H9 (cell line): ENCODE measurements around the gene VMAC. TPM values are rescaled to one million over a fixed set of nuclear protein-coding genes. Genes with fewer than 3 reads are reported as not detected.

Source experiments
- DNase-seq: peaks from one replicate; pipeline ENCODE4 v3.0.0-alpha.2; 2017
- H2AFZ ChIP-seq: one replicate; pipeline ENCODE4 v1.6.1; 2013; ENCODE audit warnings: mild to moderate bottlenecking, low read length, control low read depth, moderate library complexity
- H2AK5ac ChIP-seq: 2 replicates; pipeline ENCODE4 v1.6.1; 2013; ENCODE audit warnings: low read length, control low read depth, mixed read lengths; ENCODE audit not compliant: insufficient read length
- H2BK120ac ChIP-seq: one replicate; pipeline ENCODE4 v1.6.1; 2013; ENCODE audit warnings: low read depth, mild to moderate bottlenecking, low read length, control low read depth, inconsistent platforms; ENCODE audit not compliant: poor library complexity, severe bottlenecking
- H2BK12ac ChIP-seq: 2 replicates; pipeline ENCODE4 v1.6.1; 2013; ENCODE audit warnings: low read length, control low read depth, mixed read lengths, low read depth; ENCODE audit not compliant: insufficient read length
- H2BK15ac ChIP-seq: 2 replicates; pipeline ENCODE4 v1.6.1; 2013; ENCODE audit warnings: low read depth, low read length, control low read depth
- H2BK20ac ChIP-seq: one replicate; pipeline ENCODE4 v1.6.1; 2013; ENCODE audit warnings: low read depth, mild to moderate bottlenecking, low read length, control low read depth, inconsistent platforms; ENCODE audit not compliant: poor library complexity, severe bottlenecking
- H2BK5ac ChIP-seq: 2 replicates; pipeline ENCODE4 v1.6.1; 2013; ENCODE audit warnings: low read length, control low read depth, mixed read lengths; ENCODE audit not compliant: insufficient read length
- H3K14ac ChIP-seq: 2 replicates; pipeline ENCODE4 v1.6.1; 2013; ENCODE audit warnings: low read length, control low read depth; ENCODE audit not compliant: insufficient read depth
- H3K18ac ChIP-seq: 2 replicates; pipeline ENCODE4 v1.6.1; 2013; ENCODE audit warnings: low read depth, mild to moderate bottlenecking, mixed read lengths, low read length, control low read depth; ENCODE audit not compliant: insufficient read length
- H3K23ac ChIP-seq: 2 replicates; pipeline ENCODE4 v1.6.1; 2013; ENCODE audit warnings: low read length, control low read depth, mixed read lengths, low read depth; ENCODE audit not compliant: insufficient read length
- H3K23me2 ChIP-seq: 2 replicates; pipeline ENCODE4 v1.6.1; 2013; ENCODE audit warnings: low read depth, mild to moderate bottlenecking, mixed read lengths, low read length, control low read depth; ENCODE audit not compliant: insufficient read length, poor library complexity, severe bottlenecking
- H3K27ac ChIP-seq: 2 replicates; pipeline ENCODE4 v1.5.1; 2013; ENCODE audit warnings: low read length, control low read depth, mixed read lengths, low read depth; ENCODE audit not compliant: insufficient read length
- H3K27me3 ChIP-seq: 2 replicates; pipeline ENCODE4 v1.6.1; 2013; ENCODE audit warnings: low read length, control low read depth, inconsistent platforms; ENCODE audit not compliant: insufficient read depth
- H3K4ac ChIP-seq: 2 replicates; pipeline ENCODE4 v1.6.1; 2013; ENCODE audit warnings: low read depth, mild to moderate bottlenecking, control low read depth, inconsistent platforms, low read length, moderate library complexity
- H3K4me1 ChIP-seq: 2 replicates; pipeline ENCODE4 v1.6.1; 2013; ENCODE audit warnings: low read length, control low read depth, inconsistent platforms; ENCODE audit not compliant: insufficient read depth
- H3K4me2 ChIP-seq: 2 replicates; pipeline ENCODE4 v1.6.1; 2013; ENCODE audit warnings: low read length, control low read depth, mixed read lengths; ENCODE audit not compliant: insufficient read length, insufficient read depth
- H3K56ac ChIP-seq: 2 replicates; pipeline ENCODE4 v1.6.1; 2013; ENCODE audit warnings: low read depth, mild to moderate bottlenecking, mixed read lengths, low read length, control low read depth; ENCODE audit not compliant: insufficient read length
- H3K79me1 ChIP-seq: 2 replicates; pipeline ENCODE4 v1.6.1; 2013; ENCODE audit warnings: low read depth, mild to moderate bottlenecking, moderate library complexity, low read length, control low read depth, inconsistent platforms; ENCODE audit not compliant: insufficient read depth, poor library complexity, severe bottlenecking
- H3K79me2 ChIP-seq: 2 replicates; pipeline ENCODE4 v1.6.1; 2013; ENCODE audit warnings: low read length, control low read depth, inconsistent platforms; ENCODE audit not compliant: insufficient read depth
- H3K9ac ChIP-seq: 2 replicates; pipeline ENCODE4 v1.6.1; 2013; ENCODE audit warnings: low read length, control low read depth, mixed read lengths; ENCODE audit not compliant: insufficient read length; ENCODE audit errors: extremely low read depth
- H3K9me3 ChIP-seq: one replicate; pipeline ENCODE4 v1.6.1; 2013; ENCODE audit warnings: low read depth, low read length, inconsistent platforms; ENCODE audit not compliant: control insufficient read depth
- H3T11ph ChIP-seq: one replicate; pipeline ENCODE4 v1.6.1; 2013; ENCODE audit warnings: mild to moderate bottlenecking, low read length, control low read depth, inconsistent platforms
- H4K20me1 ChIP-seq: one replicate; pipeline ENCODE4 v1.6.1; 2013; ENCODE audit not compliant: control insufficient read depth, insufficient read length, insufficient read depth
- H4K5ac ChIP-seq: 2 replicates; pipeline ENCODE4 v1.6.1; 2013; ENCODE audit warnings: low read depth, mild to moderate bottlenecking, mixed read lengths, low read length, control low read depth; ENCODE audit not compliant: insufficient read length
- H4K8ac ChIP-seq: replicated peaks from 2 replicates; pipeline ENCODE4 v1.6.1; 2013; ENCODE audit warnings: low read length, control low read depth, mixed read lengths, low read depth; ENCODE audit not compliant: insufficient read length
- H4K91ac ChIP-seq: 2 replicates; pipeline ENCODE4 v1.6.1; 2013; ENCODE audit warnings: low read depth, mild to moderate bottlenecking, moderate library complexity, mixed read lengths, low read length, control low read depth; ENCODE audit not compliant: insufficient read length
- H3K27ac Mint-ChIP-seq, 3 experiments: 2 replicates in 2 of 3; 3 replicates in 1 of 3; pipeline ENCODE4 v1.8.0; 2020 to 2021; ENCODE audit warnings: mixed read lengths in 3 of 3, mild to moderate bottlenecking in 1 of 3, moderate library complexity in 1 of 3
- H3K27me3 Mint-ChIP-seq: 2 replicates; pipeline ENCODE4 v1.8.0; 2021; ENCODE audit warnings: low read depth, mild to moderate bottlenecking, moderate library complexity, mixed read lengths
- H3K36me3 Mint-ChIP-seq, 3 experiments: 2 replicates in 2 of 3; 3 replicates in 1 of 3; pipeline ENCODE4 v1.8.0; 2020 to 2021; ENCODE audit warnings: low read depth in 3 of 3, mixed read lengths in 3 of 3; ENCODE audit not compliant: insufficient read depth in 1 of 3
- H3K4me1 Mint-ChIP-seq, 2 experiments: 2 replicates each; pipeline ENCODE4 v1.8.0; 2020; ENCODE audit warnings: mixed read lengths in 2 of 2
- H3K4me3 Mint-ChIP-seq, 2 experiments: 2 replicates in 1 of 2; 3 replicates in 1 of 2; pipeline ENCODE4 v1.8.0; 2020 to 2021; ENCODE audit warnings: mild to moderate bottlenecking in 2 of 2, mixed read lengths in 2 of 2, moderate library complexity in 1 of 2
- H3K9me3 Mint-ChIP-seq, 2 experiments: 2 replicates in 1 of 2; 3 replicates in 1 of 2; pipeline ENCODE4 v1.8.0; 2020; ENCODE audit warnings: mild to moderate bottlenecking in 2 of 2, mixed read lengths in 2 of 2, moderate library complexity in 1 of 2
- CTCF ChIP-seq: fragments of 200-600 bp; sonication (generic); conservative IDR thresholded peaks from 3 replicates; pipeline ENCODE4 v1.8.0; 2021; ENCODE audit warnings: antibody characterized with exemption, mild to moderate bottlenecking
- WGBS: extraction: QIAGEN DNeasy Blood & Tissue Kit; methylation state at CpG from one replicate; pipeline ENCODE4 v1.1.7; 2013; ENCODE audit warnings: missing lambda C conversion rate, low lambda C conversion rate, mixed read lengths; ENCODE audit not compliant: insufficient read length; ENCODE audit errors: extremely low coverage; 5-methylcytosine and 5-hydroxymethylcytosine counted together
- total RNA-seq: library from RNA; stranded (reverse); gene quantifications from 2 replicates; pipeline ENCODE4 v1.2.1, GENCODE V29; 2021

Gene VMAC
- total RNA-seq, 1 experiment from 2014 or later = 2.2 TPM

- Mint-ChIP-seq H3K27me3 (peaks cover 32% of the 10 kb centered on the region), H3K36me3 (no peaks in the 10 kb centered on the region), H3K27ac (no peak overlapping the region), H3K9me3 (no peaks in the 10 kb centered on the region), H3K4me1 (no peaks in the 10 kb centered on the region; a peak in 1 of 4 replicates), H3K4me3 (no peak overlapping the region)
- Histone ChIP-seq H4K5ac (no peak overlapping the region), H4K8ac (no peak overlapping the region), H3T11ph (no peak overlapping the region), H2BK12ac (no peak overlapping the region), H3K14ac (no peak overlapping the region), H4K20me1 (no peaks in the 10 kb centered on the region), H3K79me1 (no peaks in the 10 kb centered on the region), H3K27me3 (no peaks in the 10 kb centered on the region), H2BK20ac (no peak overlapping the region), H3K9ac (no peak overlapping the region), H3K23ac (no peak overlapping the region), H2BK5ac (no peak overlapping the region), H3K4ac (no peak overlapping the region), H3K79me2 (no peaks in the 10 kb centered on the region), H3K9me3 (no peaks in the 10 kb centered on the region), H3K56ac (no peak overlapping the region), H3K23me2 (no peaks in the 10 kb centered on the region), H3K4me2 (no peak overlapping the region), H2AFZ (no peak overlapping the region), H3K18ac (no peak overlapping the region), H2BK120ac (no peak overlapping the region), H3K4me1 (no peaks in the 10 kb centered on the region), H2AK5ac (no peak overlapping the region), H2BK15ac (no peak overlapping the region), H3K27ac (no peak overlapping the region), H4K91ac (no peak overlapping the region)
- TF ChIP-seq CTCF = no peak
- no CpG with 5 or more reads among the region's 9 CpGs for WGBS
- no peak for DNase-seq
These were observed 40.5 kb upstream of the VMAC start for GRCh38 chr19:5864013-5864720.
